GM19043 (cell line): Measurements from ENCODE around the gene SPATA46.
"Not testable (repeated sequence)": the region's sequence is repeated elsewhere in the genome, so short reads cannot be mapped to it uniquely, and the experiment has no call there.

ENCODE experiments used
- ATAC-seq: cut with Tn5 transposase; IDR thresholded peaks from one replicate; pipeline ENCODE4 v1.9.1; 2021; ENCODE audit warnings: low read depth; ENCODE audit not compliant: unreplicated experiment

Gene SPATA46

GRCh38 chr1:162376691-162377090 lies at the start of gene SPATA46:
TSS of gene SPATA46 (minus strand) at chr1:162376854. CDS start at chr1:162376790, 64 bp downstream.
- ATAC-seq, result no peak

GRCh38 chr1:162422662-162423375 lies 46.2 kb upstream of the SPATA46 start:
- ATAC-seq, result no peak

GRCh38 chr1:162421258-162422164 lies 44.9 kb upstream of the SPATA46 start:
- no peak for ATAC-seq

- ATAC-seq, result no peak
Observed at GRCh38 chr1:162420120-162420519, 43.5 kb upstream of the SPATA46 start.

- not testable (repeated sequence) for ATAC-seq
Observed at GRCh38 chr1:162419450-162419931, 42.8 kb upstream of the SPATA46 start.

- not testable (repeated sequence) for ATAC-seq
Observed at GRCh38 chr1:162418584-162418983, 41.9 kb upstream of the SPATA46 start.

GRCh38 chr1:162417650-162418049 lies 41.0 kb upstream of the SPATA46 start:
- ATAC-seq, result no peak

- ATAC-seq, result no peak
Observed at GRCh38 chr1:162416909-162417308, 40.3 kb upstream of the SPATA46 start.

GRCh38 chr1:162416215-162416614 lies 39.6 kb upstream of the SPATA46 start:
- ATAC-seq, result no peak

GRCh38 chr1:162412002-162412401 lies 35.3 kb upstream of the SPATA46 start, which contains the start of gene SH2D1B:
TSS of gene SH2D1B (minus strand) at chr1:162412136. CDS start at chr1:162412016, 120 bp downstream.
- no peak for ATAC-seq

GRCh38 chr1:162407539-162407938 lies 30.9 kb upstream of the SPATA46 start:
- no peak for ATAC-seq

GRCh38 chr1:162406811-162407210 lies 30.2 kb upstream of the SPATA46 start:
- ATAC-seq, result no peak

GRCh38 chr1:162405800-162406199 lies 29.1 kb upstream of the SPATA46 start:
- no peak for ATAC-seq

GRCh38 chr1:162404550-162405160 lies 28.0 kb upstream of the SPATA46 start:
- ATAC-seq, result no peak

- ATAC-seq, result no peak
Observed at GRCh38 chr1:162400790-162401355, 24.2 kb upstream of the SPATA46 start.

- no peak for ATAC-seq
Observed at GRCh38 chr1:162398999-162399580, 22.4 kb upstream of the SPATA46 start.

- ATAC-seq, result no peak
Observed at GRCh38 chr1:162397943-162398560, 21.4 kb upstream of the SPATA46 start.

- no peak for ATAC-seq
Observed at GRCh38 chr1:162397039-162397448, 20.4 kb upstream of the SPATA46 start.

GRCh38 chr1:162396201-162396906 lies 19.7 kb upstream of the SPATA46 start:
- no peak for ATAC-seq
